Mesenteric fat pad (tissue), 1 donor: ENCODE measurements around the gene FAM3C. TPM values are rescaled to one million over a fixed set of nuclear protein-coding genes. Genes with fewer than 3 reads are reported as not detected.

ENCODE experiments used
- DNase-seq: peaks from one replicate; pipeline ENCODE4 v3.0.0-alpha.2; 2020; ENCODE audit warnings: low spot score
- total RNA-seq: library from RNA; stranded (reverse); fragmentation: NEBNext Ultra II Directional; extraction: Animal tissue kit (Norgen Biotek cat#: 25700); gene quantifications from one replicate; pipeline ENCODE4 v1.2.1, GENCODE V29; 2021
- donor health status: DM: yes; HTN: yes; CAD: no.

FAM3C gene
- total RNA-seq, 1 donor from 2014 or later = 44.8 TPM

DNA sequence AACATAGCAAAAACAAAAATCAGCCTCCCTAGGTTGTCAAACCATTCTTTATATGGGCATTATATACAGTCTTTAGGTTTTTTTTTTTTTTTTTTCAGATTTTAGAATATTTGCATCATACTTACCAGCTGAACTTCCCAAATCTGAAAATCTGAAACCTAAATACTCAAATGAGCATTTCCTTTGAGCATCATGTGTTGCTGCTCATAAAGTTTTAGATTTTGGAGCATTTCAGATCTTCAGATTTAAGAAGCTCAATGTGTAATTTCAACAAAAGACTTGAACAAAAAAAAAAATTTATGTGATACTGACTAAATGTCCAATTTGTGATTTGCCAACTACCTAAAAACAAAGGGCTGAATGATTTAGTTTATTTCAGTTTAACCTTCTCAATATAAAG lies 13.6 kb downstream of the FAM3C start:
- no peak for DNase-seq

GRCh38 chr7:121379930-121380329 lies 16.2 kb downstream of the FAM3C start:
- no peak for DNase-seq

DNA sequence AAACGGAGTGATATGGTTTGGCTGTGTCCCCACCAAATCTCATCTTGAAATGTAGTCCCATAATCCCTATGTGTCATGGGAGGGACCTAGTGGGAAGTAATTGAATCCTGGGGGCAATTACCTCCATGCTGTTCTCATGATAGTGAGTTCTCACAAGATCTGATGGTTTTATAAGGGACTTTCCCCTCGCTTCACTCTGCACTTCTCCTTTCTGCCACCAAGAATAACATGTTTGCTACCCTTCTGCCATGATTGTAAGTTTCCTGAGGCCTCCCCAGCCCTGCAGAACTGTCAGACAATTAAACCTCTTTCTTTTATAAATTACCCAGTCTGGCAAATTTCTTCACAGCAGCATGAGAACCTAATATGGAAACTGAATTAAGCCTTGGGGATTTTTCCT lies 19.1 kb downstream of the FAM3C start:
- no peak for DNase-seq

GRCh38 chr7:121373177-121373576 lies 22.9 kb downstream of the FAM3C start:
- DNase-seq = no peak

- no peak for DNase-seq
Measured at GRCh38 chr7:121372376-121373010, 23.6 kb downstream of the FAM3C start.

DNA sequence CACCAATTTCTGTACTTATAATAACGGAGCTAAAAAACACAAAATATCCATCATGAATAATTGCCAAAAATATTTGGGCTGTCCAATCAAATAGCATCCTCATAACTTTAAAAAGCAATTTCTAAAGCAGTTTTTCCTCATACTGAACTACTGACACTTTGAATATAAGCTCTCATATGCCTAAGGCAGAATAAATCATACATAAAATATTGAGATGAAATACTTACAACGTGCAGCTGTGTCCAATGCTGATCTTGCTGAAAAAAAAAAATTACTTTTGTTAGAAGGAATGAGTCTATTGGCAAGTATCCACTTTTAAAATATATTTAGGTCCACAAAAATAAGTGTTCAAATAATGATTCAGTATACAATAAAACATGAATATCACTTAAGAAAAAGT lies 24.2 kb downstream of the FAM3C start:
- DNase-seq = no peak

- DNase-seq = no peak
Measured at GRCh38 chr7:121371367-121371766, 24.7 kb downstream of the FAM3C start.

DNA sequence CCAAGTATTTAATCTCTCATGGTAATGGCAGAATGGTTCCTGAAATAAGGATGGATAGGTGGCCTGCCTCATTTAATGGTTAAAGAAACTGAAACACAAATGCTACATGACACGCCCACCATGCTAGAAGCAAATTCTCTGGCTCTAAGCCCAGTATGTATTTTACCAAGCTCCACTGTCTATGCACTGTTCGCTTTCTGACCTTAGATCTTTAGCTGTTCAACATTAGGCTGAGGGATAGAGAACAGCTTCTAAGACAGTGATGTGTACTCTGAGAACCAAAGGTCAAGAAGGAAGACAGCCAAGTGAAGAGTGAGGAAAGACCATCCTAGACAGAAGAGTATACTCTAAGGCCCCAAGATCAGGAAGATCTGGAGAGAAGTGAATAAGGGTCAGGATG lies 26.6 kb downstream of the FAM3C start:
- DNase-seq = no peak

DNA sequence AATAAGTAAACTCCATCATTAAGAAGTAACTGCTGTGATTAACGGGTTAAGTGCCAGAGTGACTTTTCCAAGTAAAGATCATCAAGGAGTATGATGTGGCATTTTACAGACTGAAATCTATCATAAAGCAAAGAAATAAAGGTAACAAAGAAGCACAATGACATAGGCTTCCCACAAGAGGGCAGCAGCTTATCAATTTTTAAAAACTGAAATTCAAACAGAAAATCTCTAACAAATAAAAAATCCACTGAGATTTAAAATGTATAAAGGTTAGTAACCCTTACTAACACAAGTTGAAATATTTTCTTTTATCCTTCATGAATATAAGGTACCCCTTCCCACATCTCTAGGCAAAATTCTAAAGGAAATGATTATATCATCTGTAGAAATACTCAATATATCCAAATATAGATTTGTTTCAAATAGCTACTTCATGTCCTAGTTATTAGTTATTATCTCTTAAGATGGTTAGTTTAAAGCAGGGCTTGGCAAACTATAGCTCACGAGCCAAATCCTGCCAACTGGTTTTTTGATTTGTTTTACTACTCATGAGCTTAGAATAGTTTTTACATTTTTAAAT lies 29.2 kb downstream of the FAM3C start:
- DNase-seq = no peak

DNA sequence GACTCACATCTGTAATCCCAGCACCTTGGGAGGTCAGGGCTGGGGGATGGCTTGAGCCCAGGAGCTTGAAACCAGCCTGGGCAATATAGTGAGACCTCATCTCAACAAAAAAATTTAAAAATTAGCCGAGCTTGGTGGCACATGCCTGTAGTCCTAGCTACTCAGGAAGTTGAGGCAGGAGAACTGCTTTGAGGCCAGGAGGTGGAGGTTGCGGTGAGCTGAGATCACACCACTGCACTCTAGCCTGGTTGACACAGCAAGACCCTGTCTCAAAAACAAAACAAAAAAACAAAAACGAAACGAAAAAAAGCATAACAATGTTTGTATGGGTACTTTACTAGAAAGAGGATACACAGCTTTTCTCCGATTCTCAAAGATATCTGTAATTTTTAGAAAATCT lies 35.5 kb downstream of the FAM3C start:
- DNase-seq = no peak

DNA sequence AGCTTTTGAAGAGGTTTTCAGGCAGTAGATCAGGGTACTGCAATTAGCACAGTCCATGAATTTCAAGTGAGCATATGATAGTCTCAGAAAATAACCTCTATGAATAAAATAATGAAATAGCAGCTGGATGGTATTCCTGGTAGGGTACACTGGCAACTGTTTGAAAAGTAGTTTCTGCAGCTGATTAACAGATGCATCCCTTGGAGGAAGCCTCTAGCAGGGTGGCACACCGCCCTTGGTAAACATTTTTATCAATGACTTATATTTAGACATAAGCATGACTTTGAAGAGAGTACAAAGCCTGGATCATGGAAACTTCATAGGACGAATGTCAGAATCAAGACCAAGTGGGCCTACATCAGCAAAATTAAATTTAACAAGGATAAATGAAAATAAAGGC lies 40.5 kb downstream of the FAM3C start:
- no peak for DNase-seq

GRCh38 chr7:121352323-121352722 lies 43.8 kb downstream of the FAM3C start:
- DNase-seq = no peak

- DNase-seq = no peak
Measured at GRCh38 chr7:121351682-121352081, 44.4 kb downstream of the FAM3C start.

- no peak for DNase-seq
Measured at GRCh38 chr7:121344497-121344896, 51.6 kb downstream of the FAM3C start.

DNA sequence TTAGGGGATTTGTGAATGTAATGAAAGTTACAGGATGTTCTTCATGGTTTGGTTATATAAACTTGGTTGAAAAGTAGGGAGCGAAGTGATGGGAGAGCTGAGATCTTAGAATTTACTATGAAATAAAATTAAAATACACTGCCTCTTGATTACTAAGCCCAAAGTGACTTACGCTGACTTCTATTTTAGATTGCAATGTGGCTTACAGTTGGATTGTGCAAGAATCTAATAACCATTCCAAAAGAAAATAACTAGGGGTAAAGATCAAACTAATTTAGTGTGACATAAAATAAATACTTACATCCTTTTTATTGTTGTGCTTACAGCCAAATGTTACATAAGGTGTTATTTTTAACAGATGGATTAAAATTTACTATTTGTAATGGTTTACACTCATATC lies 52.0 kb downstream of the FAM3C start:
- DNase-seq = no peak

DNA sequence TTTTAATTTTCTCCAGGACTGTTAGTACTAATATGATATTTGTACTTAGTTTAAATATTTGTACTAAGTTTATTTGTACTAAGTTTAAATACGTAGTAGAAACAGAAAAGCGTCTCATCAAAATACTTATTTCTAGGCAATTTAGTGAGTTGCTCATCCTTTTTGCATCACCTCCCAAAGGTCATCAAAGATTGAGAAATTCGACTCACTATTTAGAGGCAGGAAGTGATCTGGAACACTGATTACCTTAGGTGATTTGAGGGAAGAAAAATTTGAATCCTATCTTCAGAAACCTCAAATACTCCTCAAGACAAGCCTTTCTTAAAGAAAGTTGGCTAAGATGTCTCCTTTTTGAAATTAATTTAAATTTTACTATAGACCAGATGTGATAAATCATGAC lies 52.8 kb downstream of the FAM3C start:
- no peak for DNase-seq

DNA sequence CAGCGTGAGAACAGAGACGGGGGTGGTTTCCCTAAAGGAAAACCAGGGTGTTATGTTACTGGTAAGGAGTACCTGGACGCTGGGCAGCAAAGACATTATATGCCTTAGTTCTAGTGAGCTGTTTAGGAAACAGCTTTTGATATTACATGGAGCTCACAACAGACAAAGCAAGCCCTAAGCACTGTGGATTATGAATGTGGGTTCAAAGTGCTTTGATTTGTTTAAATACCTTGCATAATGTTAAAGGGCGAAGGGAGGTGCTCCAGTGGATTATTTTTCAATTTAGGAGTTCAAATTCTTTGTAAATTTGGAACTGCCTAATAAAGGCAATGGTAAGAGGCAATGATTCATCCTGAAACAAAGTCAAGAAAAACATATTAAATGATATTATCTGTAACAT lies 53.5 kb downstream of the FAM3C start:
- no peak for DNase-seq

DNA sequence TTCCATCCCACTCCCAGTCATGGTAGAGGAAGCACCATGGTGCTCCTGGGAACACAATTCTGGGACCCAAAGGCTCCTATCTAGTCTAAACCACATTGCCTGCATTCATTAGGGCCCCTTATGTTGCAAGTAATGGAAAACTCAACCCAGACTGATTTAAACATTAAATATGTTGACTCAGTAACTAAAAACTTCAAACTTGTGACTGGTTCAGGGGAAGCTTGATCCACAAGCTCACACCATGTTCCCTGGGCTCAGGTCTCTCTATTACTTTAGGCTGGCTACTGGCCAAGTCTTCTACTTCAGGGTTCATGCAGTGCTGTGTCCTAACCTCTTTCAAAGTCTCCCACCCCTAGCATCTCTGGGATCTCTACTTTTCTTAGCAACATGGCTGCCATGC lies 54.2 kb downstream of the FAM3C start:
- no peak for DNase-seq

DNA sequence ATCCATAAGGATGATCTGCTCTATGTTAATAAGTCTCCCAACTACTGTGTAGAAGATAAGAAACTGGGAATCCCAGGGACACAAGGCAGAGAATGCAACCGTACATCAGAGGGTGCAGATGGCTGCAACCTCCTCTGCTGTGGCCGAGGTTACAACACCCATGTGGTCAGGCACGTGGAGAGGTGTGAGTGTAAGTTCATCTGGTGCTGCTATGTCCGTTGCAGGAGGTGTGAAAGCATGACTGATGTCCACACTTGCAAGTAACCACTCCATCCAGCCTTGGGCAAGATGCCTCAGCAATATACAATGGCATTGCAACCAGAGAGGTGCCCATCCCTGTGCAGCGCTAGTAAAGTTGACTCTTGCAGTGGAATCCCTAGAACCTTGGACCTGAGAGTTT lies 57.0 kb downstream of the FAM3C start:
- no peak for DNase-seq

DNA sequence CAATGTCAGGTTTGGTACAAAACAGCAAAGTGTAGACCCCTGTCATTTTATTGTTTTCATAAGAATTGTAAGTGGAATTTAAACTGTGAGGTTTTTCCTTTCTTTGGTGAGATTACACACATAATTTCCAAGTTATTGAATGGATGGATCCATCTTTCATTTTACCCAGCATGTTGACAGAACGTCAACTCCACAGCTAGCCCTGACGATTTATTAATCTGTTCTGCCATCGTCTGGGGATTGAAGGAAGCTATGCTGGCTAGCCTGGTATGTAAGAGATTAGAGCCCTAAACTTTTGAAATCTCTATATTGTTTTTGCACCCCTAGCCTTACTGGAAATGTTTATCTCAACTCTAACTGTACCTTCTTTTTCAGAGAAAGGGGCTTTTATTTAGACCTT lies 58.7 kb downstream of the FAM3C start:
- no peak for DNase-seq

DNA sequence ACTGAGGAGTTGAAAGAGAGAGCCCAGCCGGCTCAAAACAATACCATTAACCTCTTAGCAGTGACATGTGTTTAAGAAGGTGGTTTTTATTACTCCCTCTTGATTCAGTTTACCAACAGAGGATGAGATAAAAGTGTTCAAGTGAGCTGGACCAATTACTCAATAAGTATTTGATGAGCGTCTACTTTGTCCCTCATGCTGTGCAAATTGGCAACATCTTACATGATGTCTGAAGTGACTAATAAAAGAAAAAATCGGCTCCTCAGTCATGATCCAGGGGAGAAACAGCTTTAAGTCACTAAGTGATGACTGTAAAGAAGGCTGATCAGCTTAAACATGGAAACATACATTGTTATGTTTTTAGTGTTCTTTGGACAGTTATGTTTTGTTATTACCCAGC lies 59.5 kb downstream of the FAM3C start:
- no peak for DNase-seq

- no peak for DNase-seq
Measured at GRCh38 chr7:121334875-121335648, 61.0 kb downstream of the FAM3C start.

- no peak for DNase-seq
Measured at GRCh38 chr7:121334376-121334775, 61.7 kb downstream of the FAM3C start.
